Measurements from ENCODE around the gene KIRREL2.
"Not testable (repeated sequence)": the region's sequence is repeated elsewhere in the genome, so short reads cannot be mapped to it uniquely, and the experiment has no call there.

The KIRREL2 gene

GRCh38 chr19:35899547-35900214 lies 43.0 kb downstream of the KIRREL2 start:
- DNase-seq, result peak; percentile 77 to 96 (median 81)

GRCh38 chr19:35901055-35901644 lies 44.4 kb downstream of the KIRREL2 start:
- no peak for DNase-seq

GRCh38 chr19:35901854-35902661 lies 45.3 kb downstream of the KIRREL2 start, which contains the start of gene HCST:
Gene HCST, plus strand, starts transcription at chr19:35902529. Its CDS starts 65 bp downstream, at chr19:35902594.
- DNase-seq, result peak in 3 of 5 experiments; percentile 49 to 75 (median 75)

- DNase-seq, result no peak
Measured at GRCh38 chr19:35902870-35903475, 46.3 kb downstream of the KIRREL2 start.

GRCh38 chr19:35903550-35904179 lies 47.0 kb downstream of the KIRREL2 start:
- DNase-seq, result peak; percentile 66 to 99 (median 85)

- no peak for DNase-seq
Measured at GRCh38 chr19:35904311-35905068, 47.8 kb downstream of the KIRREL2 start.

GRCh38 chr19:35905178-35905727 lies 48.5 kb downstream of the KIRREL2 start:
- DNase-seq, result no peak

GRCh38 chr19:35907377-35907745 lies 50.6 kb downstream of the KIRREL2 start:
- DNase-seq, result no peak

GRCh38 chr19:35908010-35908441 lies 51.3 kb downstream of the KIRREL2 start, which contains the start of gene TYROBP:
Gene TYROBP, minus strand, starts transcription at chr19:35908295. Its CDS starts 67 bp downstream, at chr19:35908228.
- no peak for DNase-seq

- DNase-seq, result no peak
Measured at GRCh38 chr19:35908973-35909683, 52.4 kb downstream of the KIRREL2 start.

- DNase-seq, result no peak
Measured at GRCh38 chr19:35909684-35910035, 52.9 kb downstream of the KIRREL2 start.

- DNase-seq, result not testable (repeated sequence)
Measured at GRCh38 chr19:35910355-35910754, 53.6 kb downstream of the KIRREL2 start.

- no peak for DNase-seq
Measured at GRCh38 chr19:35911173-35911572, 54.5 kb downstream of the KIRREL2 start.

GRCh38 chr19:35911790-35912189 lies 55.1 kb downstream of the KIRREL2 start:
- no peak for DNase-seq

- DNase-seq, result no peak
Measured at GRCh38 chr19:35913589-35913988, 56.9 kb downstream of the KIRREL2 start.

- no peak for DNase-seq
Measured at GRCh38 chr19:35915443-35915842, 58.7 kb downstream of the KIRREL2 start.
